HCT116 (cell line): ENCODE results near the gene CNTN4. TPM values are rescaled to one million over a fixed set of nuclear protein-coding genes. Genes with fewer than 3 reads are reported as not detected.

Experiments used
- ATAC-seq: fragments of 200-7000 bp; cut with Tn5 transposase; 2 replicates; pipeline ENCODE4 v1.9.1; 2020; ENCODE audit warnings: mild to moderate bottlenecking, moderate library complexity
- BruUV-seq: library from RNA; stranded (reverse); fragments of 400-500 nt; replicated peaks from 2 replicates; lab custom pipeline; 2021; lab: Mats Ljungman, UMichigan
- CTCF ChIA-PET: fragments of 300-600 bp; sonication (Branson Sonifier 250); formaldehyde crosslinking; loops from one replicate; lab custom pipeline; 2021; ENCODE audit warnings: antibody characterized with exemption; lab: Charles Lee
- POLR2A ChIA-PET: fragments of 300-600, 350-600 bp; sonication (Branson Sonifier 250); formaldehyde crosslinking; loops from one replicate; lab custom pipeline; 2021; ENCODE audit warnings: antibody characterized with exemption; lab: Charles Lee
- RAD21 ChIA-PET, 2 experiments: fragments of 300-600 bp; sonication (Branson Sonifier 250); formaldehyde crosslinking; loops; one replicate each; lab custom pipeline; 2023; ENCODE audit warnings: low total read pairs in 2 of 2; ENCODE audit not compliant: uncharacterized antibody in 2 of 2, unreplicated experiment in 2 of 2, low non-redundant PET in 1 of 2; lab: Charles Lee
- DNase-seq: peaks from one replicate; pipeline ENCODE4 v3.0.0-alpha.2; 2010; ENCODE audit warnings: low read depth, low spot score
- H2AFZ ChIP-seq: fragments of 200-600 bp; shearing (Covaris generic), sonication (generic); 2 replicates; pipeline ENCODE4 v1.6.1; 2017; ENCODE audit warnings: low read depth, mixed run types, mixed read lengths, antibody characterized with exemption, low read length; ENCODE audit not compliant: poor library complexity, severe bottlenecking
- H3K27ac ChIP-seq: 2 replicates; pipeline ENCODE4 v1.5.1; 2012; ENCODE audit warnings: low read depth, low read length
- H3K27me3 ChIP-seq: fragments of 200-600 bp; sonication (generic); 2 replicates; pipeline ENCODE4 v1.6.1; 2016; ENCODE audit warnings: mixed run types, low read length, mixed read lengths; ENCODE audit not compliant: insufficient read depth
- H3K36me3 ChIP-seq, 2 experiments: fragments of 200-500 bp in 1 of 2; fragments of 200-600 bp in 1 of 2; sonication (Bioruptor generic) in 1 of 2; sonication (generic) in 1 of 2; 2 replicates each; pipeline versions ENCODE4 v1.5.1 to v1.6.1; 2014 to 2016; ENCODE audit warnings: low read length in 2 of 2, inconsistent platforms in 1 of 2, mixed read lengths in 1 of 2, mixed run types in 1 of 2; ENCODE audit not compliant: insufficient read depth in 2 of 2, control insufficient read depth in 1 of 2
- H3K4me1 ChIP-seq, 2 experiments: fragments of 200-600 bp in 1 of 2; sonication (generic) in 1 of 2; 2 replicates each; pipeline versions ENCODE4 v1.5.1 to v1.6.1; 2012 to 2017; ENCODE audit warnings: low read length in 2 of 2, inconsistent platforms in 1 of 2, mild to moderate bottlenecking in 1 of 2, mixed read lengths in 1 of 2, mixed run types in 1 of 2, moderate library complexity in 1 of 2; ENCODE audit not compliant: insufficient read depth in 2 of 2, control insufficient read depth in 1 of 2
- H3K4me2 ChIP-seq: fragments of 200-600 bp; sonication (generic); 2 replicates; pipeline ENCODE4 v1.6.1; 2017; ENCODE audit warnings: mixed run types, low read length, mixed read lengths
- H3K4me3 ChIP-seq, 2 experiments: fragments of 200-600 bp in 1 of 2; sonication (generic) in 1 of 2; replicated peaks in 1 of 2; 2 replicates each; pipeline ENCODE4 v1.5.1; 2011 to 2016; ENCODE audit warnings: low read length in 2 of 2, control low read depth in 1 of 2, low read depth in 1 of 2, mild to moderate bottlenecking in 1 of 2, mixed read lengths in 1 of 2, mixed run types in 1 of 2
- H3K79me2 ChIP-seq: fragments of 200-600 bp; sonication (generic); 2 replicates; pipeline ENCODE4 v1.6.1; 2017; ENCODE audit warnings: mild to moderate bottlenecking, mixed run types, low read length, moderate library complexity, mixed read lengths; ENCODE audit not compliant: insufficient read depth
- H3K9ac ChIP-seq: fragments of 200-600 bp; sonication (generic); 2 replicates; pipeline ENCODE4 v1.6.1; 2016; ENCODE audit warnings: low read length, mixed read lengths
- H3K9me2 ChIP-seq: fragments of 200-600 bp; sonication (generic), shearing (Covaris generic); 2 replicates; pipeline ENCODE4 v1.6.1; 2017; ENCODE audit warnings: mixed run types, mild to moderate bottlenecking, moderate library complexity; ENCODE audit not compliant: insufficient read depth
- H3K9me3 ChIP-seq, 2 experiments: fragments of 200-500 bp in 1 of 2; fragments of 200-600 bp in 1 of 2; sonication (Bioruptor generic) in 1 of 2; sonication (generic) in 1 of 2; 2 replicates each; pipeline ENCODE4 v1.6.1; 2014 to 2017; ENCODE audit warnings: low read length in 2 of 2, mixed read lengths in 2 of 2, inconsistent platforms in 1 of 2, low read depth in 1 of 2, mild to moderate bottlenecking in 1 of 2, mixed run types in 1 of 2, moderate library complexity in 1 of 2; ENCODE audit not compliant: control insufficient read depth in 1 of 2, insufficient read depth in 1 of 2
- H4K20me1 ChIP-seq: fragments of 200-600 bp; sonication (generic), shearing (Covaris generic); 2 replicates; pipeline ENCODE4 v1.6.1; 2017; ENCODE audit warnings: mixed run types, mild to moderate bottlenecking, moderate library complexity; ENCODE audit not compliant: insufficient read depth
- ATF3 ChIP-seq: IDR thresholded peaks from 2 replicates; pipeline ENCODE4 v1.6.1; 2012
- CEBPB ChIP-seq: IDR thresholded peaks from 2 replicates; pipeline ENCODE4 v1.6.1; 2012; ENCODE audit warnings: low read depth
- EGR1 ChIP-seq: IDR thresholded peaks from 2 replicates; pipeline ENCODE4 v1.6.1; 2012; ENCODE audit warnings: low read depth
- ELF1 ChIP-seq: IDR thresholded peaks from 2 replicates; pipeline ENCODE4 v1.6.1; 2012; ENCODE audit warnings: low read depth, borderline replicate concordance
- EZH2 ChIP-seq: fragments of 200-600 bp; sonication (generic); IDR thresholded peaks from 2 replicates; pipeline ENCODE4 v1.6.1; 2017; ENCODE audit warnings: antibody characterized with exemption, mixed run types
- EZH2phosphoT487 ChIP-seq: fragments of 200-600 bp; IDR thresholded peaks from 2 replicates; pipeline ENCODE4 v1.6.1; 2018; ENCODE audit warnings: antibody characterized with exemption, borderline replicate concordance
- FOSL1 ChIP-seq: IDR thresholded peaks from 2 replicates; pipeline ENCODE4 v1.6.1; 2012; ENCODE audit warnings: low read depth
- JUND ChIP-seq: IDR thresholded peaks from 2 replicates; pipeline ENCODE4 v1.6.1; 2012
- MAX ChIP-seq: IDR thresholded peaks from 2 replicates; pipeline ENCODE4 v1.6.1; 2012
- POLR2A ChIP-seq: IDR thresholded peaks from 2 replicates; pipeline ENCODE4 v1.7.0; 2011; ENCODE audit warnings: borderline replicate concordance; ENCODE audit not compliant: insufficient read depth, insufficient read length; ENCODE audit errors: extremely low read depth
- POLR2AphosphoS5 ChIP-seq: IDR thresholded peaks from 2 replicates; pipeline ENCODE4 v1.6.1; 2011; ENCODE audit warnings: mild to moderate bottlenecking, low read depth, low read length, moderate library complexity
- RAD21 ChIP-seq: IDR thresholded peaks from 2 replicates; pipeline ENCODE4 v1.6.1; 2012; ENCODE audit warnings: low read depth, mild to moderate bottlenecking
- REST ChIP-seq: IDR thresholded peaks from 2 replicates; pipeline ENCODE4 v1.6.1; 2012; ENCODE audit warnings: low read depth
- SIN3A ChIP-seq: IDR thresholded peaks from 2 replicates; pipeline ENCODE4 v1.6.1; 2012; ENCODE audit warnings: low read depth
- SRF ChIP-seq: IDR thresholded peaks from 2 replicates; pipeline ENCODE4 v1.6.1; 2012; ENCODE audit warnings: low read depth
- TCF7L2 ChIP-seq: IDR thresholded peaks from 2 replicates; pipeline ENCODE4 v1.7.0; 2011; ENCODE audit warnings: borderline replicate concordance, inconsistent platforms; ENCODE audit not compliant: insufficient read depth, insufficient read length; ENCODE audit errors: extremely low read depth
- ZBTB33 ChIP-seq: IDR thresholded peaks from 2 replicates; pipeline ENCODE4 v1.6.1; 2011; ENCODE audit warnings: mild to moderate bottlenecking, low read length, moderate library complexity; ENCODE audit not compliant: insufficient replicate concordance; ENCODE audit errors: extremely low read depth
- intact Hi-C: fragments of 100-400 bp; cut with micrococcal nuclease; formaldehyde crosslinking; loops from 2 replicates; pipeline ENCODE4 v1.10.0; 2022
- total RNA-seq: library from RNA; stranded (reverse); gene quantifications from one replicate; pipeline ENCODE4 v1.2.1, GENCODE V29; 2021; ENCODE audit not compliant: unreplicated experiment

Gene CNTN4
- total RNA-seq, 1 experiment from 2014 or later, result not detected

- Histone ChIP-seq H4K20me1 (no peaks in the 10 kb centered on the region), H3K4me2 (no peak overlapping the region), H3K79me2 (no peaks in the 10 kb centered on the region), H3K36me3 (no peaks in the 10 kb centered on the region), H2AFZ (no peak overlapping the region), H3K27me3 (no peaks in the 10 kb centered on the region), H3K9me2 (no peaks in the 10 kb centered on the region), H3K27ac (no peak overlapping the region), H3K9me3 (peaks cover 0 to 9% of the 10 kb centered on the region in 2 experiments; a peak in 2 of 4 replicates), H3K9ac (no peak overlapping the region), H3K4me1 (no peaks in the 10 kb centered on the region), H3K4me3 (no peak overlapping the region)
- RAD21 ChIA-PET, result no interaction called here
- no peak for DNase-seq
- BruUV-seq, result no TSS peak
- intact Hi-C loops, result no loop called here
- CTCF ChIA-PET, result no interaction called here
- POLR2A ChIA-PET, result no interaction called here
- ATAC-seq, result no peak
- TF ChIP-seq REST (no peak), MAX (no peak), POLR2A (no peak), ATF3 (no peak), CEBPB (no peak), FOSL1 (no peak), ZBTB33 (no peak), SRF (no peak), TCF7L2 (no peak), EZH2phosphoT487 (no peak), SIN3A (no peak), POLR2AphosphoS5 (no peak), EZH2 (no peak), JUND (no peak), RAD21 (no peak), EGR1 (no peak), ELF1 (no peak)
These were observed 800.1 kb downstream of the CNTN4 start for GRCh38 chr3:2898591-2899353.
